AML-193 (cell line): ENCODE data around the gene PTPRC.

Experiments
- DNase-seq, 2 experiments: peaks; one replicate each; lab custom pipeline; 2025; lab: John Stamatoyannopoulos, UW

PTPRC gene

GRCh38 chr1:198701250-198701649, 62.4 kb downstream of the PTPRC start:
- no peak for DNase-seq

DNA sequence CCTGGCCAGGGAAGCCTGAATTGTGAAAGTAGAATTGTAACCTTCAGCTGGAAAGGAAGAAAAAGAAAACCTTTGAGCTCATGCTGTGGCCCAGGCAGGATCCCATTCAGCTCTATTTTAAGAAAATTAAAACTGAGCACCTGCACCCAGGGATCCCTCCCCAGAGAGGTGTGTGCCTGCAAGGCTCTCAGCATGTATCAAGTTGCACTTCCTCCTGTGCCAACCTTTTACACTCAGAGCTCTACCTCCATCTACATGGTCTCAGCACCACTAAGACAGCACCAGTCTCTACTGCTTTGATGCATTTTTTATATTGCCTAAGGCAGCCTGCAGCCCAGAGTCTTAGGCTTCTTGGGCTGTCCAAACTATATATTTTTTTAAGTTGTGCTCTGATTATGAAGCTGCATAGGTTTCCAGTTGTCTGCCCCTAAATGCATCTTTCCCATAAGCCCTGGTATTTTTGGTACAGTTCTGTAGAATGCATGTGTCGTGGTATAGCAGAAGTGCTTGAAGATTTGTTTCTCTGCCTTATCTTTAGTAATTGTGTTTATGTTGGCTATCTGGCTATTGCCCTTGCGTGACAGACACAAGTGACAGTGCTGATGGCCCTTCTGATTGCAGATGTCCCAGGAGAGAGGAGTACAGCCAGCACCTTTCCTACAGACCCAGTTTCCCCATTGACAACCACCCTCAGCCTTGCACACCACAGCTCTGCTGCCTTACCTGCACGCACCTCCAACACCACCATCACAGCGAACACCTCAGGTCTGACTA, 63.1 kb downstream of the PTPRC start:
- no peak for DNase-seq

DNA sequence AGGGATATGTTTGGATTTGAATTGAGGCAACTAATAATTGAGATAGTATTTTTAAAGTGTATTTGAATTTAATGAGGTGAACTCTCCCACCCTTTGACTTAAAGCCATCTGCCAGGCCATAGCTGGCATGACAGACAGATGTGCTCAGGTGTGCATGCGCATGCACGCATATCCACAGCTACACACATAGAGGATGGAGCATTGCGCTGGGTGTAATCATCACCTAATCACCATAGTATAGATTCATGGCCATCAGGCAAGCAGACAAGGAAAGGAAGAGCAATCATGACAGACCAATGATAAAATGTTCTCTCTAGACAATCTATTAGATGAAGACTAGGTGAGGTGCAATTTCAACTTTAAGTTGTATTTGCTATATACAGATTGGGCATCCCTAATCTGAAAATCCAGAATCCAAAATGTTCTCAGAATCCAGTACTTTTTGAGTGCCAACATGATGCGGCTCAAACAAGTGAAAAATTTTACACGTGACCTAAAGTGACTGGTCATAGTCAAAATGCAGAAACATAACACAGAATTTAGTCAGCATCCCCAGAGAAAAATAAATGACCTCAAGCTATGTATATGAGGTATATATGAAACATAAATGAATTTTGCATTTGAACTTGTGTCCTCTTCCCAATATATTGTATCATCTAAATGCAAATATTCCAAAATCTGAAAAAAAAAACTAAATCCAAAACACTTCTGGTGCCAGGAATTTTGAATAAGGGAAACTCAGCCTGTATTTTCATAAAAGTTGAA, 70.1 kb downstream of the PTPRC start:
- DNase-seq: no peak

DNA sequence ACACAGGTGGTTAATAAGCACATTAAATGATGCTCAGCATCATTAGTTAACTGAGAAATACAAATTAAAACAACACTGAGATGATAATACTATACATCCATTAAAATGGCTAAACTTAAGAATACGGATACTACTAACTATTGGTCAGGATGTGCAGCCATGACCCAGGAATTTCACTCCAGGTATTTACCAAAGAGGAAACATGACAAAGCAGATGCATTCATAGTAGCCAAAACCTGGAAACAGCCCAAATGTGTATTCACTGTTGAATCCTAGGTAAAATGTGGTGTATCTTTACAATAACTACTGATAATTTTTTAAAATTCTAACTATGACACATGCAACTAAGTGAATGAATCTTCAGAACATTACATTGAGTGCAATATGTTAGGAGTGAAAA, 73.0 kb downstream of the PTPRC start:
- DNase-seq: no peak

- no peak for DNase-seq
Measured at GRCh38 chr1:198713081-198713480, 74.2 kb downstream of the PTPRC start.

DNA sequence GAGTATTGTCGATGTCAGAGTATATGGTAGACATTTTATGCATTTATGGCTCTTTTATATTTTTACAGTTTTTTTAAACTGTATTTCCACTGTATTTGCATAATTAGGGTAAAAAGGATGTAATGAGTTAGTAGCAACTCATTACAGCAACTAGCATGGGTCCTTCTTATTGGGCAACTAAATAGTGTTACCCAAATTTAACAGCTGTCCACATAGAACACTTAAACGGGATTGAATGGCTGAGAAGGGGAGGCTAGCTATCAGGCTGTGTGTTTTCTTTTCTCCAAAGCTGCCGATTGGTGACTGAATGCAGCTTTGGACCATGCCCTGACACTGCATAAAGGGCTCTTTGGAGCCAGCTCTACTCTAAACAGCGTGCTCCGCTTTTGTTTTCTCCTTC, 75.4 kb downstream of the PTPRC start:
- no peak for DNase-seq

GRCh38 chr1:198716051-198716450, 77.2 kb downstream of the PTPRC start:
- no peak for DNase-seq

DNA sequence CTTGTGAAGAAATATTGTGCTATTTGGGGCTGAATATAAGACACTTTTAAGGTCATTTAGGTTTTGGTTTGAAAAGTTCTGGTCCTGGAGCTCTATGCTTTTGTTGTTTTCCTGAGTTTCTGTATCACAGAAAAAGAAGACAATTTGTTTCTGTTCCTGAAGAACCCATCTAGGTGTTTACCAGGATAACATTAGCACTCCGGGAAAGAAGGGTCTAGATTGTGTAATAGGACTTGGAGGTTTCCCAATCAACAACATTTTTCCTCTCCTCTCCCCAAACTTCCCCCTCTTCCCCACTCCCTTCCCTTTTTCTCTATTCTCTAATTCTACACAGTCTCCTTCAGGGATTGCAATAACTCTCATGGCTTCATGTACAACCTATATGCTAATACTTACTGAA, 78.7 kb downstream of the PTPRC start:
- DNase-seq: no peak

DNA sequence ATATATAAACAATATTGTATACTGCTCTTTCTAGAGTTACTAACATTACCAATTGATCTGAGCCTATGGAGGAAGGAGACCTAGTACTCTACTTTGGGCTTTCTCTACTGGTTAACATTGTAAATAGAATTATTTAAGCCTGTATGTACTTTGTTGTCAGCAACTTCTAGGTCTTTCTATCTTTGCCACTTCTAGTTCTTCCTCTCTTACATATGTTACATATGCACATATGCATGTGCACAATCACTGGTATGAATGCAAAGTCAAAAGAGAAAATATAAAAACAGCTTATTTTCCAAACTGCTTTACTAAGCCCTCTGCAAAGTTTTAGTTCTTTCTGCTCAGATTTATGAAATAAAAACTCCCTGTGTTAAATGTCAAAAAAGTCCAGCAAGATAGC, 84.3 kb downstream of the PTPRC start:
- no peak for DNase-seq

GRCh38 chr1:198725090-198725489, 86.2 kb downstream of the PTPRC start:
- no peak for DNase-seq

DNA sequence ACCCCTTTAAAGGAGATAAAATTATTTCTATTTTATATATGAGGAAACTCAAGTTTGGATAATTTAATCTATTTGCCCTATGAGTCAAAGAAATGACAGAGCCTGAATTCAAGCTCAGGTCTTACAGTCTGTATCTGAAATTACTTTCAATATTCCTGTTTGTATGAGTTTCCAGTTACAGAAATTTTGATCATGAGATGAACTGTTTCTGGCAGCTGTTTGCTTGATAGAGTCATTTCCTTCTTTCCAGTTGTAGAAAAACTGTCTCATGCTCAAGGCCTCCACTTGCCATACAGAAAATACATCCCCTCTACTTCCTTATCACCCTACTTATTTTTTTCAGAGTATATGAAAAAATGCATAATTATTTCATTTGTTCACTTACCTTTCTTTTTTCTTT, 87.6 kb downstream of the PTPRC start:
- DNase-seq: no peak

- DNase-seq: no peak
Measured at GRCh38 chr1:198729195-198729863, 90.5 kb downstream of the PTPRC start.

- no peak for DNase-seq
Measured at GRCh38 chr1:198730952-198731351, 92.1 kb downstream of the PTPRC start.

DNA sequence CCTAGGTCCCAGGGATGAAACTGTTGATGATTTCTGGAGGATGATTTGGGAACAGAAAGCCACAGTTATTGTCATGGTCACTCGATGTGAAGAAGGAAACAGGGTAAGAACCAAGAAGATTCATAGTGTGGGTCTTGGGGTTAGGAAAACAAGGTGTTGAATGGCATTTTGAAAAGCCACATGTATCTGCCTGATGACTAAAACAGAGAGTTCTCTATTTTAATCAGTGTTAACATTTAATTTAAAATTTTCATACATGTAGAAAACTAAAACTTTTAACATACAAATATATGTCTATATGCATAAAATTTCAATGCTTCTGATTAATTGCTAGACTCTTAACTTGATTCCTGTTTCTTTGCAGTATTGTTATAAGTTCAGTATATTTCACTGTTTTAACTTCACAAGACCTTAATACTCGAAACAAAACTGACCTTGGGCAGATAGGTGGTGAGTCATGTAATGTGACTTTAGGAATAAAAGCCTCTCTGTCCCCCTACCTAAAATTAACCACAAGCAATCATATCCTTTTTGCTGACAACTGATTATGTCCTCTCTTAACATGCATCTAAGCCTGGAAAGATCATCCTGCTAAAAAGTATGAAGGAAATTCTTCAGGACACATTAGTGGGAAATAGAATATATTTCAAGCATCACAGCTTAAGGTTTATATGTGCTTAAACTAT, 95.6 kb downstream of the PTPRC start:
- no peak for DNase-seq

DNA sequence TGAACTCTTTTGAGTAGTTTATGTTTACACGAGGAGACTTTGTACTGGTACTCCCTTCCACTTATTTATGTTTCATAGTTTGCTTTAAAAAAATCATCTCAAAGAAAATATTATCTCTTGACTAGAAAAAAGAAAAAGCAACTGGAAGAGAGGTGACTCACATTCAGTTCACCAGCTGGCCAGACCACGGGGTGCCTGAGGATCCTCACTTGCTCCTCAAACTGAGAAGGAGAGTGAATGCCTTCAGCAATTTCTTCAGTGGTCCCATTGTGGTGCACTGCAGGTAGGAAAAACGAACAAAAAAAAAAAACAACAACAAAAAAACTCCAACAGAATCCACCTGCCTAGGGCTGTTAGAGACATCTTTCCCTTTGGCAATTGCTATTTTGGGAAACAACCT, 102.9 kb downstream of the PTPRC start:
- DNase-seq: no peak

DNA sequence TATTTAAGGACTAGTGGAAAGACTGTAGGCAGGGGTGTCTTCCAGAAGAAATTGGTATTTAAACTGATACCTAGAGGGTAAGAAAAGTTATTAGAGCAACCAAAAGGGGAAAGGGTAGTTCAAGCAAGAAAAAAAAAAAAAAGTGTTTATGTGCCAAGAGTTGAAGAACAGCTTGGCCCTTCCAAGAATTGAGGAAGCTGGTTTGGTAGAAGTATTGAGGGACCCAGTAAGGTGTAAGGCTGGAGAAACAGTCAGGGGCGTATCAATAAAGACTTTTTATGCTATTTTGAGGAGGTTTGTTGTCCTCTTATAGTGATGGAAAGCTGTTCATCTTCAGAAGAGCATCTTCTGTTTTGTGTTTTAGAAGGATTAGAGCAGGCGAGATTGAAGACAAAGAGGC, 108.3 kb downstream of the PTPRC start:
- DNase-seq: peak in 1 of 2 experiments; percentile 4

DNA sequence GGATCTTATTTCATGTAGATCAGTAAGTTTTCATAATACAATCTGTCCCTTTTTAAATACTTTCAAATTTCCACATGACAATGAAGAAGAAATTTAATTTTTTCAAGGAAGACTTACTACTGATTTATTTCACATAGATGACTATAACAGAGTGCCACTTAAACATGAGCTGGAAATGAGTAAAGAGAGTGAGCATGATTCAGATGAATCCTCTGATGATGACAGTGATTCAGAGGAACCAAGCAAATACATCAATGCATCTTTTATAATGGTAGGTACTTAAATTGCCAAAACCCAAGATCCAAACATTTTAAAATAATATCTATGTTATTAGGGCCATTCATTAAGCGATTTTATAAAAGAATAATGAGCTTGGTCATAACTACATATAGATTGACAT, 110.4 kb downstream of the PTPRC start:
- DNase-seq: no peak

DNA sequence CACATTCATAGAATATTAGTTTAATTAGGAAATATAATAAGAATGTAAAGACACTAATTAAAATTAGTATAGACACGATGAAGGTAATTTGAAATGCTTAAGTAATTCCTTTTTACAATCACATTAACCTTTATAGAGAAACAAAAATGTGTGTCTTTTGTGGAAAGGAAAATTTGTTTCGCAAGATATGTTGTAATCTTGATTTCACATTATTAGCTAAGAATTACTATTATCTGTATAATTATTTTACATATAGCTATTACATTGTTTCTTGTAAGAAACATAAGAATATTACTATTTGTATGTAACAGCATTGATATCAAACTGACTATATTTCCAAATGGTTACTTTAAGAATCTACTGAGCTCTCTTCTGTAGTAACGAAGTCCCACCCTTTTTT, 111.2 kb downstream of the PTPRC start:
- DNase-seq: peak in 1 of 2 experiments; percentile 10

DNA sequence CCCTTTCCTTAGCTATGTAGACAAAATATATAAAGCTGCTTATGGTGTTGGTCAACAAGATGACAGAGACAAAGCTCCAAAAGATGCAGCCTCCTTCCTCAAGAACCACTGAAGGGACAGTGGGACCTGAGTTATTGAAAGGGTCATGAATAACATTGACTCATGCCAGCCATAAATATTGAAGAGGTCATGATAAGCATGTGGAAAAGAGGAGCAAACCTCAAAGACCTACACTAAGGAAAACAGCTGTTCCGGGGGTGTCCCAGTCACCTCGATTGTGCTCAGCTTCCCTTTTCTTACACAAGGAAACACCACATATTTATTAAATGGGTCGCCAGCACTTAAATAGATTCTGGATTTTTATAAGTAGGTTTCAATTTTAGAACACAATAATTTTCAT, 112.9 kb downstream of the PTPRC start:
- no peak for DNase-seq

DNA sequence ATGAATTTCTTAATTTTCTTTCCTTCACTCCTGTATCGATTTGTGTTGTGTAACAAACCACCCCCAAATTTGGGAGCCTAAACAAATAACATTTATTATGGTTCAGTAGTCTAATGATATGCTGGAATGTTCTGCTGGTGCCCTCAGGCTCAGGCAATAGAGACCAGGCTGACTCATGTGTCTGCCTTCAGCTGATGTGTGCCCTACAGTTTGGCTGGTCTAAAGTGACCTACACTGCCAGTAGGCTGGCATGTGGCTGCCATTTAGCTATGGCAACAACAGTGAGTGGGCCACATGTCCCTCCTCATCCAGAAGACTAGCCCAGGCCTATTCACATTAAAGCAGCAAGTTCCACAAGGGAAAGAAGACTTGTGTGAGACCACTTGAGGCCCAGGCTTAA, 115.8 kb downstream of the PTPRC start:
- DNase-seq: no peak

GRCh38 chr1:198755715-198756114, 116.9 kb downstream of the PTPRC start:
- no peak for DNase-seq

DNA sequence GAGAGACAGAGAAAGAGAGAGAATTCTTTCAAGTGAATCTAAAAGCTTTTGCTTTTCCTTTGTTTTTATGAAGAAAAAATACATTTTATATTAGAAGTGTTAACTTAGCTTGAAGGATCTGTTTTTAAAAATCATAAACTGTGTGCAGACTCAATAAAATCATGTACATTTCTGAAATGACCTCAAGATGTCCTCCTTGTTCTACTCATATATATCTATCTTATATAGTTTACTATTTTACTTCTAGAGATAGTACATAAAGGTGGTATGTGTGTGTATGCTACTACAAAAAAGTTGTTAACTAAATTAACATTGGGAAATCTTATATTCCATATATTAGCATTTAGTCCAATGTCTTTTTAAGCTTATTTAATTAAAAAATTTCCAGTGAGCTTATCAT, 117.6 kb downstream of the PTPRC start:
- DNase-seq: no peak
